Breast epithelium (tissue), 4 donors: Measurements from ENCODE around the gene FGF4. TPM values are rescaled to one million over a fixed set of nuclear protein-coding genes. Genes with fewer than 3 reads are reported as not detected.
"Not testable (repeated sequence)": the region's sequence is repeated elsewhere in the genome, so short reads cannot be mapped to it uniquely, and the experiment has no call there.

Source experiments
- DNase-seq, 2 donors: peaks; one replicate each; pipeline ENCODE4 v3.0.0-alpha.2; 2019; ENCODE audit warnings: low spot score in 2 of 2
- H3K27ac ChIP-seq, 2 donors: fragments of 200-600 bp; sonication (generic) in 1 of 2; one replicate each; pipeline ENCODE4 v1.5.1; 2016 to 2019; ENCODE audit warnings: mild to moderate bottlenecking in 1 of 2
- H3K27me3 ChIP-seq, 2 donors: fragments of 200-600 bp; sonication (generic) in 1 of 2; one replicate each; pipeline versions ENCODE4 v1.5.1 to v1.6.0; 2017 to 2019; ENCODE audit warnings: control low read depth in 1 of 2, mild to moderate bottlenecking in 1 of 2
- H3K36me3 ChIP-seq: fragments of 200-600 bp; one replicate; pipeline ENCODE4 v1.5.1; 2019
- H3K4me1 ChIP-seq, 2 donors: fragments of 200-600 bp; sonication (generic); one replicate each; pipeline ENCODE4 v1.5.1; 2016 to 2019; ENCODE audit warnings: control low read depth in 1 of 2
- H3K4me3 ChIP-seq, 3 donors: fragments of 200-600 bp; sonication (generic); 1 replicate in 2 of 3; 2 replicates in 1 of 3; pipeline ENCODE4 v1.5.1; 2016 to 2019; ENCODE audit warnings: mild to moderate bottlenecking in 3 of 3, moderate library complexity in 2 of 3
- H3K9me3 ChIP-seq, 2 donors: fragments of 200-600 bp; sonication (generic) in 1 of 2; one replicate each; pipeline ENCODE4 v1.5.1; 2016 to 2019; ENCODE audit warnings: control low read depth in 1 of 2
- CTCF ChIP-seq, 3 donors: fragments of 450-650 bp; IDR thresholded peaks; one replicate each; pipeline ENCODE4 v1.5.1; 2016 to 2017; ENCODE audit warnings: antibody characterized with exemption in 3 of 3, mild to moderate bottlenecking in 3 of 3, moderate library complexity in 3 of 3
- POLR2A ChIP-seq: fragments of 450-650 bp; IDR thresholded peaks from one replicate; pipeline ENCODE4 v1.6.1; 2016; ENCODE audit warnings: antibody characterized with exemption, mild to moderate bottlenecking, moderate library complexity
- POLR2AphosphoS5 ChIP-seq, 3 donors: sonication (generic); formaldehyde crosslinking; IDR thresholded peaks; one replicate each; pipeline ENCODE4 v1.6.1; 2017; ENCODE audit warnings: antibody characterized with exemption in 3 of 3
- intact Hi-C: fragments of 100-400 bp; cut with DNase I; formaldehyde crosslinking; loops from one replicate; pipeline ENCODE4 v1.15.1; 2023; ENCODE audit warnings: low total_unique reads
- total RNA-seq, 3 donors: library from RNA; depleted of rRNA; stranded (reverse); fragments of >200 nt; gene quantifications; one replicate each; pipeline ENCODE4 v1.1.0, GENCODE V29; 2016

FGF4 gene
- total RNA-seq, 3 donors from 2014 or later, result not detected

GRCh38 chr11:69765498-69765995 lies 9.6 kb downstream of the FGF4 start:
- Histone ChIP-seq H3K4me3 (no peak overlapping the region), H3K27me3 (peaks cover 0 to 20% of the 10 kb centered on the region in 2 donors), H3K27ac (no peak overlapping the region), H3K9me3 (peaks cover 0 to 9% of the 10 kb centered on the region in 2 donors), H3K4me1 (no peaks in the 10 kb centered on the region), H3K36me3 (no peaks in the 10 kb centered on the region)
- no peak for DNase-seq
- intact Hi-C loops, result no loop called here
- TF ChIP-seq POLR2A (no peak), POLR2AphosphoS5 (IDR thresholded peaks at IDR 0.05) (no peak), CTCF (IDR thresholded peaks at IDR 0.05) (no peak)

DNA sequence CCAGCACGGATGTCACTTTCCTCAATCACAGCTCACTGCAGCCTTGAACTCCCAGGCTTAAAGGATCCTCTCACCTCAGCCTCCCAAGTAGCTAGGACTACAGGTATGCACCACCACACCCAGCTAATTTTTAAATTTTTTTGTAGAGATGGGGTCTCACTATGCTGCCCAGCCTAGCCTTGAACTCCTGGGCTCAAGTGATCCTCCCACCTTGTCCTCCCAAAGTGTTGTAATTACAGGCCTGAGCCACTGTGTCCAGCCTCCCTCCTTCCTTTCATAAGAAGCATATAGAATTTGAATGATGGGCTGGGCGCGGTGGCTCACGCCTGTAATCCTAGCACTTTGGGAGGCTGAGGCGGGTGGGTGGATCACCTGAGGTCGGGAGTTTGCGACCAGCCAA lies 10.2 kb downstream of the FGF4 start:
- H3K9me3 ChIP-seq, H3K4me1 ChIP-seq, H3K36me3 ChIP-seq, H3K27ac ChIP-seq, intact Hi-C loops, H3K4me3 ChIP-seq, DNase-seq: not testable (repeated sequence)
- peaks cover 0 to 17% of the 10 kb centered on the region in 2 donors for H3K27me3 ChIP-seq

- Histone ChIP-seq H3K27me3 (peaks cover 0 to 8% of the 10 kb centered on the region in 2 donors), H3K4me1 (no peaks in the 10 kb centered on the region), H3K27ac (no peak overlapping the region), H3K36me3 (no peaks in the 10 kb centered on the region), H3K4me3 (no peak overlapping the region), H3K9me3 (peaks cover 0 to 6% of the 10 kb centered on the region in 2 donors)
- TF ChIP-seq CTCF (IDR thresholded peaks at IDR 0.05), result no peak
- no peak for TF ChIP-seq POLR2A
- no peak for TF ChIP-seq POLR2AphosphoS5 (IDR thresholded peaks at IDR 0.05)
- intact Hi-C loops, result no loop called here
- no peak for DNase-seq
These were observed 14.8 kb downstream of the FGF4 start for GRCh38 chr11:69760319-69760718.

GRCh38 chr11:69752890-69753289 lies 22.3 kb downstream of the FGF4 start:
- H3K4me3 ChIP-seq, result no peak overlapping the region
- no peaks in the 10 kb centered on the region for H3K9me3 ChIP-seq
- TF ChIP-seq CTCF (IDR thresholded peaks at IDR 0.05) (no peak), POLR2A (no peak), POLR2AphosphoS5 (IDR thresholded peaks at IDR 0.05) (no peak)
- intact Hi-C loops, result no loop called here
- H3K4me1 ChIP-seq, result no peaks in the 10 kb centered on the region
- no peaks in the 10 kb centered on the region for H3K36me3 ChIP-seq
- H3K27me3 ChIP-seq, result no peaks in the 10 kb centered on the region
- no peak for DNase-seq
- H3K27ac ChIP-seq, result no peak overlapping the region

DNA sequence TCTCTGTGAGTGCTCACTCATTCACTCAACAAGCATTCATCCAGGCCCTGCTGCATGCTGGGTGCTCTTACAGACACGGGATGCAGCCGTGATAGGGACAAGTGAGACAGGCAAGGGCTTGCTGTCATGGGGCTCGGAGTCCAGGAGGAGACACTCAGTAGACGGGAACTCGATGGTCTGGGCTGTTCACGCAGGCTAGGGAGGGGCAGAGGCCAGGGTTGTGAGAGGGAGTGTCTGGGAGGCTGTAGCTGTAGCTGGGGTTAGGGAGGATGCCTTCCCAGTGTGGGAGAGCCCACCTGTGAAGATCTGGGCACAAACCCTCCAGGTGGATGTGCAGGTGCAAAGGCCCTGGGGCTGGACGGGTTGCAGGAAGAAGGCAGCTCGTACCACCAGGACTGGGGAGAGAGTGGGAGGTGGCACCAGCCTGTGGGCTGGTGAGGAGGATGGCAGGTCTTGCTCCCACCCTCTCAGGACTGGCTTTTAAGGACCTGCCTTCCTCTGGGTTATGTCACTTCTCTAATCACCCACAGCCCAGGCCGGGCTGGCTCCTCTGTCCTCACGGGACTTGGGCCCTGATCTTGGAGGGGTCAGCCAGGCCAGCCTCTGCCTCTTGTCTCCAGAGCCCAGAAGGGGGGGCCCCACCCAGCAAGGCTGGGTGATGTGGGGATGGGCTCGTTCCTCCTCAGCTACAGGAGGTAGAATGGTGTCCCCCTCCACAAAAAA lies 24.1 kb downstream of the FGF4 start:
- intact Hi-C loops, result no loop called here

GRCh38 chr11:69750108-69750850 lies 24.9 kb downstream of the FGF4 start:
- DNase-seq, result no peak
- Histone ChIP-seq H3K9me3 (no peaks in the 10 kb centered on the region), H3K4me1 (no peaks in the 10 kb centered on the region), H3K4me3 (no peak overlapping the region), H3K36me3 (no peaks in the 10 kb centered on the region), H3K27ac (no peak overlapping the region), H3K27me3 (peaks cover 0 to 7% of the 10 kb centered on the region in 2 donors)
- TF ChIP-seq POLR2A, result no peak
- no peak for TF ChIP-seq POLR2AphosphoS5 (IDR thresholded peaks at IDR 0.05)
- no peak for TF ChIP-seq CTCF (IDR thresholded peaks at IDR 0.05)
- intact Hi-C loops, result no loop called here

More for the DNA sequence above, 24.1 kb downstream of the FGF4 start:
- Histone ChIP-seq H3K27me3 (no peaks in the 10 kb centered on the region), H3K27ac (no peak overlapping the region), H3K9me3 (no peaks in the 10 kb centered on the region), H3K4me1 (no peaks in the 10 kb centered on the region), H3K36me3 (no peaks in the 10 kb centered on the region), H3K4me3 (no peak overlapping the region)
- no peak for DNase-seq
- no peak for TF ChIP-seq POLR2AphosphoS5 (IDR thresholded peaks at IDR 0.05)
